NCI-H1105 treated with DMSO at 0.1 percent for 48 hours (cell line): Measurements from ENCODE around the gene HIRA.
"Not testable (repeated sequence)": the region's sequence is repeated elsewhere in the genome, so short reads cannot be mapped to it uniquely, and the experiment has no call there.

Experiments used
- DNase-seq: peaks from one replicate; lab custom pipeline; 2025; lab: John Stamatoyannopoulos, UW

The HIRA gene

GRCh38 chr22:19440411-19441195 lies 9.1 kb upstream of the HIRA start:
- DNase-seq, result no peak

GRCh38 chr22:19438298-19438697 lies 6.8 kb upstream of the HIRA start:
- no peak for DNase-seq

- not testable (repeated sequence) for DNase-seq
Observed at GRCh38 chr22:19436444-19437161, 5.1 kb upstream of the HIRA start.

GRCh38 chr22:19434829-19435580 lies 3.5 kb upstream of the HIRA start:
- no peak for DNase-seq

- no peak for DNase-seq
Observed at GRCh38 chr22:19434401-19434800, 2.9 kb upstream of the HIRA start.

GRCh38 chr22:19432133-19432851 lies 759 bp upstream of the HIRA start, which contains the start of gene MRPL40:
Gene MRPL40 (plus strand): TSS chr22:19432545. CDS start chr22:19432555, 10 bp downstream.
- peak; percentile 87 for DNase-seq

GRCh38 chr22:19430890-19431541 lies 517 bp downstream of the HIRA start:
- DNase-seq, result peak; percentile 1

- DNase-seq, result no peak
Observed at GRCh38 chr22:19429950-19430889, 1.3 kb downstream of the HIRA start.

GRCh38 chr22:19424186-19424500 lies 7.4 kb downstream of the HIRA start:
- DNase-seq, result no peak

- DNase-seq, result no peak
Observed at GRCh38 chr22:19422440-19423301, 8.9 kb downstream of the HIRA start.

GRCh38 chr22:19420321-19420720 lies 11.2 kb downstream of the HIRA start:
- no peak for DNase-seq

GRCh38 chr22:19419464-19420178 lies 11.9 kb downstream of the HIRA start:
- DNase-seq, result no peak

GRCh38 chr22:19419086-19419463 lies 12.5 kb downstream of the HIRA start:
- no peak for DNase-seq

GRCh38 chr22:19412923-19413322 lies 18.6 kb downstream of the HIRA start:
- DNase-seq, result no peak

- no peak for DNase-seq
Observed at GRCh38 chr22:19412478-19412877, 19.1 kb downstream of the HIRA start.

GRCh38 chr22:19411690-19412045 lies 19.9 kb downstream of the HIRA start:
- DNase-seq, result no peak

GRCh38 chr22:19410941-19411689 lies 20.4 kb downstream of the HIRA start:
- DNase-seq, result no peak
